GM19240 (cell line): ENCODE measurements around the gene PDE11A.
"Not testable (repeated sequence)": the region's sequence is repeated elsewhere in the genome, so short reads cannot be mapped to it uniquely, and the experiment has no call there.

Experiments used
- DNase-seq: peaks from one replicate; pipeline ENCODE4 v3.0.0; 2011; ENCODE audit warnings: low spot score; ENCODE audit not compliant: insufficient read length

PDE11A gene

GRCh38 chr2:177826897-177827296, 245.7 kb downstream of the PDE11A start:
- DNase-seq: no peak

GRCh38 chr2:177822941-177823340, 249.6 kb downstream of the PDE11A start:
- no peak for DNase-seq

GRCh38 chr2:177818412-177818811, 254.2 kb downstream of the PDE11A start:
- no peak for DNase-seq

GRCh38 chr2:177817300-177817699, 255.3 kb downstream of the PDE11A start:
- DNase-seq: no peak

GRCh38 chr2:177816766-177817165, 255.8 kb downstream of the PDE11A start:
- no peak for DNase-seq

GRCh38 chr2:177812713-177813396, 259.7 kb downstream of the PDE11A start:
- DNase-seq: no peak

- DNase-seq: no peak
Observed at GRCh38 chr2:177810906-177811305, 261.7 kb downstream of the PDE11A start.

GRCh38 chr2:177808984-177809809, 263.4 kb downstream of the PDE11A start:
- no peak for DNase-seq

- DNase-seq: no peak
Observed at GRCh38 chr2:177806025-177806424, 266.6 kb downstream of the PDE11A start.

GRCh38 chr2:177799531-177799930, 273.0 kb downstream of the PDE11A start:
- no peak for DNase-seq

GRCh38 chr2:177797808-177798207, 274.8 kb downstream of the PDE11A start:
- no peak for DNase-seq

- DNase-seq: no peak
Observed at GRCh38 chr2:177796654-177797415, 275.7 kb downstream of the PDE11A start.

- no peak for DNase-seq
Observed at GRCh38 chr2:177796011-177796410, 276.6 kb downstream of the PDE11A start.

- not testable (repeated sequence) for DNase-seq
Observed at GRCh38 chr2:177785143-177785542, 287.4 kb downstream of the PDE11A start.

- DNase-seq: no peak
Observed at GRCh38 chr2:177784745-177785067, 287.9 kb downstream of the PDE11A start.

GRCh38 chr2:177783835-177784744, 288.5 kb downstream of the PDE11A start:
- no peak for DNase-seq

- DNase-seq: no peak
Observed at GRCh38 chr2:177783091-177783490, 289.5 kb downstream of the PDE11A start.

- no peak for DNase-seq
Observed at GRCh38 chr2:177782613-177783012, 290.0 kb downstream of the PDE11A start.

GRCh38 chr2:177778472-177778871, 294.1 kb downstream of the PDE11A start:
- no peak for DNase-seq

GRCh38 chr2:177772529-177772928, 300.0 kb downstream of the PDE11A start:
- DNase-seq: no peak

GRCh38 chr2:177771191-177771590, 301.4 kb downstream of the PDE11A start:
- DNase-seq: no peak
